HepG2 (cell line): Measurements from ENCODE around the gene SS18L1. TPM values are rescaled to one million over a fixed set of nuclear protein-coding genes. Genes with fewer than 3 reads are reported as not detected.

ENCODE experiments used
- HIC2 ChIP-seq: sonication (generic); formaldehyde crosslinking; IDR thresholded peaks from 2 replicates; pipeline ENCODE4 v1.9.0; 2022; ENCODE audit warnings: low read depth, missing genetic modification reagents
- HOXA9 ChIP-seq: sonication (generic); formaldehyde crosslinking; IDR thresholded peaks from 2 replicates; pipeline ENCODE4 v1.8.1; 2022; ENCODE audit warnings: missing genetic modification reagents, mild to moderate bottlenecking, moderate library complexity, borderline replicate concordance
- KDM5B ChIP-seq: sonication (generic); formaldehyde crosslinking; IDR thresholded peaks from 2 replicates; pipeline ENCODE4 v1.4.0; 2020; ENCODE audit warnings: missing genetic modification reagents, mild to moderate bottlenecking, borderline replicate concordance
- MYNN ChIP-seq: sonication (generic); formaldehyde crosslinking; IDR thresholded peaks from 2 replicates; pipeline ENCODE4 v1.4.0; 2020; ENCODE audit warnings: mild to moderate bottlenecking, low read depth, missing genetic modification reagents
- NFE2 ChIP-seq: sonication (generic); formaldehyde crosslinking; IDR thresholded peaks from 2 replicates; pipeline ENCODE4 v1.4.0; 2020; ENCODE audit warnings: missing genetic modification reagents
- POLR2AphosphoS2 ChIP-seq: IDR thresholded peaks from 2 replicates; pipeline ENCODE4 v1.6.1; 2011; ENCODE audit warnings: low read depth, low read length, improper control_type of control experiment
- PTBP1 ChIP-seq: fragments of 200-400 bp; formaldehyde crosslinking; IDR thresholded peaks from 2 replicates; pipeline ENCODE4 v1.6.1; 2018; ENCODE audit warnings: low read length, low read depth; ENCODE audit not compliant: poor library complexity, severe bottlenecking
- RERE ChIP-seq: IDR thresholded peaks from 2 replicates; pipeline ENCODE4 v1.6.1; 2016; ENCODE audit warnings: low read depth, missing genetic modification reagents, missing compliant biosample characterization
- RORA ChIP-seq: sonication (generic); formaldehyde crosslinking; IDR thresholded peaks from 2 replicates; pipeline ENCODE4 v1.5.0; 2020; ENCODE audit warnings: mild to moderate bottlenecking, missing genetic modification reagents, moderate library complexity
- SCMH1 ChIP-seq: sonication (generic); formaldehyde crosslinking; IDR thresholded peaks from 2 replicates; pipeline ENCODE4 v1.9.0; 2021; ENCODE audit warnings: missing genetic modification reagents, mild to moderate bottlenecking, borderline replicate concordance
- SOX5 ChIP-seq: IDR thresholded peaks from 2 replicates; pipeline ENCODE4 v1.6.1; 2016; ENCODE audit warnings: borderline replicate concordance
- ZFP41 ChIP-seq: sonication (generic); formaldehyde crosslinking; IDR thresholded peaks from 2 replicates; pipeline ENCODE4 v1.4.0; 2020; ENCODE audit warnings: mild to moderate bottlenecking, missing genetic modification reagents, borderline replicate concordance
- ZNF142 ChIP-seq: sonication (generic); formaldehyde crosslinking; IDR thresholded peaks from 2 replicates; pipeline ENCODE4 v1.4.0; 2020; ENCODE audit warnings: missing genetic modification reagents
- ZNF652 ChIP-seq: IDR thresholded peaks from 2 replicates; pipeline ENCODE4 v1.6.1; 2016; ENCODE audit warnings: low read depth, borderline replicate concordance
- polyA plus RNA-seq, 8 experiments: library from polyadenylated mRNA; depleted of rRNA in 3 of 8; stranded (reverse) in 7 of 8; unstranded in 1 of 8; fragments of >200 nt; fragmentation: Illumina TruSeq in 4 of 8; extraction: Trizol in 4 of 8; gene quantifications; 2 replicates each; pipeline versions ENCODE4 v1.2.1 to v1.2.3, GENCODE V29; 2011 to 2016; ENCODE audit warnings: low read depth in 4 of 8, missing spikeins in 1 of 8, mixed read lengths in 1 of 8; ENCODE audit not compliant: insufficient read depth in 1 of 8
- total RNA-seq, 5 experiments: library from RNA; depleted of rRNA; stranded (reverse); fragments of >200 nt; fragmentation: Illumina TruSeq; extraction: Trizol; gene quantifications; 2 replicates each; pipeline ENCODE4 v1.2.3, GENCODE V29; 2016; ENCODE audit warnings: low read depth in 1 of 5

SS18L1 gene
- total and polyA plus RNA-seq, 2 of the 13 experiments (the other 11 are each of a cell fraction or from before 2014, with no cell fraction given), result 17.8 to 27.6 TPM

GRCh38 chr20:62182469-62183425 is 39.2 kb downstream of the SS18L1 start, which contains the start of gene MTG2 (continued):
- TF ChIP-seq ZNF142 (CRISPR knock-in tag) (peak; percentile 95), RORA (CRISPR knock-in tag) (no peak), MYNN (CRISPR knock-in tag) (peak; percentile 63), POLR2AphosphoS2 (peak; percentile 92), RERE (CRISPR knock-in tag) (peak; percentile 22; the same call in 1 of the 2 replicates), KDM5B (peak; percentile 100), ZNF652 (CRISPR knock-in tag) (0 out of 2 replicates have a peak, but pooled peaks have one; percentile 54), NFE2 (CRISPR knock-in tag) (peak; percentile 7; the same call in 1 of the 2 replicates), ZFP41 (CRISPR knock-in tag) (peak; percentile 97), HIC2 (0 out of 2 replicates have a peak, but pooled peaks have one; percentile 82), PTBP1 (no peak), HOXA9 (CRISPR knock-in tag) (peak; percentile 95; the same call in 1 of the 2 replicates), SCMH1 (CRISPR knock-in tag) (no peak), SOX5 (CRISPR knock-in tag) (peak; percentile 71; the same call in 1 of the 2 replicates)
